Neural cell (in vitro differentiated cells): ENCODE results near the gene C5orf52. TPM values are rescaled to one million over a fixed set of nuclear protein-coding genes. Genes with fewer than 3 reads are reported as not detected.

Experiments used
- H2AFZ ChIP-seq: fragments of 200-600, 300-800 bp; sonication (generic), shearing (Covaris generic); 2 replicates; pipeline ENCODE4 v1.6.0; 2014; ENCODE audit warnings: low read depth, mild to moderate bottlenecking, antibody characterized with exemption, low read length, moderate library complexity
- H3F3A ChIP-seq: fragments of 200-600 bp; shearing (Covaris generic); 2 replicates; pipeline ENCODE4 v1.6.1; 2016; ENCODE audit warnings: mild to moderate bottlenecking, moderate library complexity, mixed read lengths, antibody characterized with exemption, low read length; ENCODE audit not compliant: insufficient read depth, poor library complexity, severe bottlenecking
- H3K27ac ChIP-seq: fragments of 200-600, 300-800 bp; sonication (generic), shearing (Covaris generic); 2 replicates; pipeline ENCODE4 v1.5.1; 2014; ENCODE audit warnings: mild to moderate bottlenecking, low read length, moderate library complexity
- H3K27me3 ChIP-seq: fragments of 300-800, 200-600 bp; sonication (generic), shearing (Covaris generic); 2 replicates; pipeline ENCODE4 v1.6.0; 2014; ENCODE audit warnings: mild to moderate bottlenecking, low read depth, low read length, moderate library complexity; ENCODE audit not compliant: insufficient read depth
- H3K36me3 ChIP-seq: fragments of 300-800, 200-600 bp; sonication (generic), shearing (Covaris generic); 2 replicates; pipeline ENCODE4 v1.5.1; 2014; ENCODE audit warnings: mild to moderate bottlenecking, antibody characterized with exemption, low read length, moderate library complexity; ENCODE audit not compliant: insufficient read depth
- H3K4me2 ChIP-seq: fragments of 300-800, 200-600 bp; sonication (generic), shearing (Covaris generic); 2 replicates; pipeline ENCODE4 v1.6.0; 2014; ENCODE audit warnings: mild to moderate bottlenecking, low read length
- H3K4me3 ChIP-seq: fragments of 300-800, 200-600 bp; sonication (generic), shearing (Covaris generic); 2 replicates; pipeline ENCODE4 v1.5.1; 2014; ENCODE audit warnings: mild to moderate bottlenecking, low read length, moderate library complexity
- H3K79me2 ChIP-seq: fragments of 200-600 bp; shearing (Covaris generic); replicated peaks from 2 replicates; pipeline ENCODE4 v1.6.0; 2014; ENCODE audit warnings: mild to moderate bottlenecking, low read length, moderate library complexity; ENCODE audit not compliant: insufficient read depth
- H3K9ac ChIP-seq: fragments of 300-800, 200-600 bp; sonication (generic), shearing (Covaris generic); 2 replicates; pipeline ENCODE4 v1.6.1; 2016; ENCODE audit warnings: mild to moderate bottlenecking, low read length, mixed read lengths
- H3K9me2 ChIP-seq: fragments of 200-600 bp; shearing (Covaris generic); 2 replicates; pipeline ENCODE4 v1.6.1; 2016; ENCODE audit warnings: mild to moderate bottlenecking, low read length, mixed read lengths; ENCODE audit not compliant: insufficient read depth
- H3K9me3 ChIP-seq: fragments of 200-600, 300-800 bp; sonication (generic), shearing (Covaris generic); 2 replicates; pipeline ENCODE4 v1.6.1; 2016; ENCODE audit warnings: mild to moderate bottlenecking, mixed run types, low read length, moderate library complexity, mixed read lengths
- H4K20me1 ChIP-seq: fragments of 200-600 bp; shearing (Covaris generic); 2 replicates; pipeline ENCODE4 v1.6.1; 2016; ENCODE audit warnings: mild to moderate bottlenecking, mixed run types; ENCODE audit not compliant: insufficient read depth
- EP300 ChIP-seq: fragments of 450-650 bp; conservative IDR thresholded peaks from 2 replicates; pipeline ENCODE4 v1.6.1; 2014; ENCODE audit warnings: antibody characterized with exemption, mild to moderate bottlenecking, moderate library complexity; ENCODE audit not compliant: poor library complexity, severe bottlenecking
- EZH2 ChIP-seq: fragments of 200-600, 300-800 bp; shearing (Covaris generic), sonication (generic); IDR thresholded peaks from 2 replicates; pipeline ENCODE4 v1.6.1; 2014; ENCODE audit warnings: antibody characterized with exemption, low read length, borderline replicate concordance, mild to moderate bottlenecking; ENCODE audit not compliant: insufficient read depth, poor library complexity, severe bottlenecking
- MXI1 ChIP-seq: fragments of 450-650 bp; conservative IDR thresholded peaks from 2 replicates; pipeline ENCODE4 v1.6.1; 2014; ENCODE audit warnings: antibody characterized with exemption, mild to moderate bottlenecking; ENCODE audit not compliant: poor library complexity, severe bottlenecking
- POLR2AphosphoS5 ChIP-seq: IDR thresholded peaks from 2 replicates; pipeline ENCODE4 v1.6.1; 2012
- SMC3 ChIP-seq: fragments of 450-650 bp; conservative IDR thresholded peaks from 2 replicates; pipeline ENCODE4 v1.6.1; 2014; ENCODE audit warnings: antibody characterized with exemption, mild to moderate bottlenecking, moderate library complexity; ENCODE audit not compliant: poor library complexity
- TAF1 ChIP-seq: IDR thresholded peaks from 2 replicates; pipeline ENCODE4 v1.6.1; 2012; ENCODE audit warnings: low read depth
- polyA plus RNA-seq: library from polyadenylated mRNA; depleted of rRNA; stranded (reverse); fragments of >200 nt; gene quantifications from 2 replicates; pipeline ENCODE4 v1.2.3, GENCODE V29; 2014
- TF ChIP-seq, protein P1 (sequence below): IDR thresholded peaks from 2 replicates; pipeline ENCODE4 v1.6.1; 2012; ENCODE audit warnings: borderline replicate concordance
- TF ChIP-seq, protein P2 (sequence below): fragments of 450-650 bp; IDR thresholded peaks from 2 replicates; pipeline ENCODE4 v1.5.1; 2014; ENCODE audit warnings: antibody characterized with exemption, mild to moderate bottlenecking, moderate library complexity; ENCODE audit not compliant: poor library complexity, severe bottlenecking

The C5orf52 gene
- polyA plus RNA-seq, 1 donor from 2014 or later: not detected

DNA sequence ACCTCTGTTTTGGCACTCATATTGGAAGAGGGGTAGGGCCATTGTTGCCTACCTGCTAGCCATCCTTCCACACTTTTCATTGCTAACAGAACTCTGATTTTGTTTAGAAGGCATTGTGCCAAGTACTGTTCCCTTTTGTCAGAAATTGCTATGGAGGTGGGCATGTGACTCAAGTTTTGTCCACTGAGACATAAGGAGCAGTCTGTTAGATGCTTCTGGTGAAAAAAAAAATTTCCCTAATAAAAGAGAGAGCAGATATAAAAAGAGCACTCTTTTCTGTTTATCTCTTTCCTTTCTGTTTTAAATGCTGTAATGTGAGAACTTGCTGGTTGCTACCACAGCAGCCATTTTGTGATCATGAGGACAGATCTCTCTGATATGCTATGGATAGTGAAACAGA is 38.0 kb downstream of the C5orf52 start:
- no peak overlapping the region for H2AFZ ChIP-seq
- H3K9me3 ChIP-seq: no peaks in the 10 kb centered on the region
- no peaks in the 10 kb centered on the region for H3K27me3 ChIP-seq
- no peak overlapping the region for H3K4me3 ChIP-seq
- H3K36me3 ChIP-seq: no peaks in the 10 kb centered on the region
- TF ChIP-seq, protein P1, sequence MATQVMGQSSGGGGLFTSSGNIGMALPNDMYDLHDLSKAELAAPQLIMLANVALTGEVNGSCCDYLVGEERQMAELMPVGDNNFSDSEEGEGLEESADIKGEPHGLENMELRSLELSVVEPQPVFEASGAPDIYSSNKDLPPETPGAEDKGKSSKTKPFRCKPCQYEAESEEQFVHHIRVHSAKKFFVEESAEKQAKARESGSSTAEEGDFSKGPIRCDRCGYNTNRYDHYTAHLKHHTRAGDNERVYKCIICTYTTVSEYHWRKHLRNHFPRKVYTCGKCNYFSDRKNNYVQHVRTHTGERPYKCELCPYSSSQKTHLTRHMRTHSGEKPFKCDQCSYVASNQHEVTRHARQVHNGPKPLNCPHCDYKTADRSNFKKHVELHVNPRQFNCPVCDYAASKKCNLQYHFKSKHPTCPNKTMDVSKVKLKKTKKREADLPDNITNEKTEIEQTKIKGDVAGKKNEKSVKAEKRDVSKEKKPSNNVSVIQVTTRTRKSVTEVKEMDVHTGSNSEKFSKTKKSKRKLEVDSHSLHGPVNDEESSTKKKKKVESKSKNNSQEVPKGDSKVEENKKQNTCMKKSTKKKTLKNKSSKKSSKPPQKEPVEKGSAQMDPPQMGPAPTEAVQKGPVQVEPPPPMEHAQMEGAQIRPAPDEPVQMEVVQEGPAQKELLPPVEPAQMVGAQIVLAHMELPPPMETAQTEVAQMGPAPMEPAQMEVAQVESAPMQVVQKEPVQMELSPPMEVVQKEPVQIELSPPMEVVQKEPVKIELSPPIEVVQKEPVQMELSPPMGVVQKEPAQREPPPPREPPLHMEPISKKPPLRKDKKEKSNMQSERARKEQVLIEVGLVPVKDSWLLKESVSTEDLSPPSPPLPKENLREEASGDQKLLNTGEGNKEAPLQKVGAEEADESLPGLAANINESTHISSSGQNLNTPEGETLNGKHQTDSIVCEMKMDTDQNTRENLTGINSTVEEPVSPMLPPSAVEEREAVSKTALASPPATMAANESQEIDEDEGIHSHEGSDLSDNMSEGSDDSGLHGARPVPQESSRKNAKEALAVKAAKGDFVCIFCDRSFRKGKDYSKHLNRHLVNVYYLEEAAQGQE: no peak
- TF ChIP-seq TAF1 (no peak), EZH2 (no peak), SMC3 (no peak), POLR2AphosphoS5 (no peak), EP300 (no peak)
- TF ChIP-seq, protein P2, sequence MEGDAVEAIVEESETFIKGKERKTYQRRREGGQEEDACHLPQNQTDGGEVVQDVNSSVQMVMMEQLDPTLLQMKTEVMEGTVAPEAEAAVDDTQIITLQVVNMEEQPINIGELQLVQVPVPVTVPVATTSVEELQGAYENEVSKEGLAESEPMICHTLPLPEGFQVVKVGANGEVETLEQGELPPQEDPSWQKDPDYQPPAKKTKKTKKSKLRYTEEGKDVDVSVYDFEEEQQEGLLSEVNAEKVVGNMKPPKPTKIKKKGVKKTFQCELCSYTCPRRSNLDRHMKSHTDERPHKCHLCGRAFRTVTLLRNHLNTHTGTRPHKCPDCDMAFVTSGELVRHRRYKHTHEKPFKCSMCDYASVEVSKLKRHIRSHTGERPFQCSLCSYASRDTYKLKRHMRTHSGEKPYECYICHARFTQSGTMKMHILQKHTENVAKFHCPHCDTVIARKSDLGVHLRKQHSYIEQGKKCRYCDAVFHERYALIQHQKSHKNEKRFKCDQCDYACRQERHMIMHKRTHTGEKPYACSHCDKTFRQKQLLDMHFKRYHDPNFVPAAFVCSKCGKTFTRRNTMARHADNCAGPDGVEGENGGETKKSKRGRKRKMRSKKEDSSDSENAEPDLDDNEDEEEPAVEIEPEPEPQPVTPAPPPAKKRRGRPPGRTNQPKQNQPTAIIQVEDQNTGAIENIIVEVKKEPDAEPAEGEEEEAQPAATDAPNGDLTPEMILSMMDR: no peak
- H3K4me2 ChIP-seq: no peak overlapping the region
- no peaks in the 10 kb centered on the region for H3F3A ChIP-seq
- H3K9me2 ChIP-seq: no peaks in the 10 kb centered on the region
- no peaks in the 10 kb centered on the region for H4K20me1 ChIP-seq
- no peaks in the 10 kb centered on the region for H3K79me2 ChIP-seq
- H3K27ac ChIP-seq: no peak overlapping the region
- H3K9ac ChIP-seq: no peak overlapping the region

DNA sequence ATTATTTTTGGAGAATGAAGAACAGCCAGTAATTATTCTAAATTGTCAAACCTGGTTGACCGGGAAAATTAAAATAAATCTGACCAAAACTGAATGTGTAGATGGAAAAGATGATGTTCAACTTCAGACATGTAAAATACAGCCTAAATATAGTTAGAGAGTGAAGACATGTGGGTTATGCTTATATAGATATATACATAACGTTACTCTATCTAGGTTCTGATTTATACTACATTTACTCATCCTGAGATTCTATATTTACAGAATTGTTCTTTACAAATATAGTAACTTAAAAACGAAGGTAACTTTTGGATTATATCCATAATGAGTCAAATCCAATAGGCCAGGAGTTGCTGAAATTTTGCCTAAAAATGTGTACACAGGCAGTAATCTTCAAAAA is 39.1 kb downstream of the C5orf52 start:
- Histone ChIP-seq H3K36me3 (no peaks in the 10 kb centered on the region), H3K4me3 (no peak overlapping the region), H3K9me3 (no peaks in the 10 kb centered on the region), H3K9ac (no peak overlapping the region), H3K79me2 (no peaks in the 10 kb centered on the region), H3K4me2 (no peak overlapping the region), H3K9me2 (no peaks in the 10 kb centered on the region), H2AFZ (no peak overlapping the region), H4K20me1 (no peaks in the 10 kb centered on the region), H3F3A (no peaks in the 10 kb centered on the region), H3K27me3 (no peaks in the 10 kb centered on the region), H3K27ac (no peak overlapping the region)
- no peak for TF ChIP-seq EP300
- TF ChIP-seq, protein P1: no peak
- TF ChIP-seq MXI1: no peak
- no peak for TF ChIP-seq POLR2AphosphoS5
- TF ChIP-seq, protein P2: no peak
- no peak for TF ChIP-seq SMC3
